Smooth muscle cell (in vitro differentiated cells): Measurements from ENCODE around the gene FBXL5. TPM values are rescaled to one million over a fixed set of nuclear protein-coding genes. Genes with fewer than 3 reads are reported as not detected.

Experiments
- DNase-seq: peaks from one replicate; lab custom pipeline; 2025; ENCODE audit not compliant: unreplicated experiment; lab: John Stamatoyannopoulos, UW
- H2AFZ ChIP-seq: fragments of 200-600 bp; sonication (generic); 2 replicates; pipeline ENCODE4 v1.6.0; 2016; ENCODE audit warnings: antibody characterized with exemption, low read depth, mild to moderate bottlenecking
- H3F3A ChIP-seq: fragments of 200-600 bp; sonication (generic); 2 replicates; pipeline ENCODE4 v1.6.0; 2017; ENCODE audit warnings: antibody characterized with exemption, low read depth
- H3K27ac ChIP-seq: fragments of 200-600 bp; sonication (generic); 2 replicates; pipeline ENCODE4 v1.5.1; 2016; ENCODE audit warnings: low read depth, mild to moderate bottlenecking
- H3K27me3 ChIP-seq: fragments of 200-600 bp; sonication (generic); 2 replicates; pipeline ENCODE4 v1.6.1; 2016; ENCODE audit warnings: low read depth, mild to moderate bottlenecking
- H3K36me3 ChIP-seq: fragments of 200-600 bp; sonication (generic); 2 replicates; pipeline ENCODE4 v1.5.1; 2016; ENCODE audit warnings: low read depth
- H3K4me1 ChIP-seq: fragments of 200-600 bp; sonication (generic); 2 replicates; pipeline ENCODE4 v1.5.1; 2016; ENCODE audit warnings: low read depth
- H3K4me2 ChIP-seq: fragments of 200-600 bp; sonication (generic); 2 replicates; pipeline ENCODE4 v1.6.0; 2016; ENCODE audit warnings: mild to moderate bottlenecking
- H3K4me3 ChIP-seq: fragments of 200-600 bp; sonication (generic); 2 replicates; pipeline ENCODE4 v1.5.1; 2016; ENCODE audit warnings: mild to moderate bottlenecking
- H3K79me2 ChIP-seq: fragments of 200-600 bp; sonication (generic); 2 replicates; pipeline ENCODE4 v1.6.0; 2016; ENCODE audit warnings: low read depth, mild to moderate bottlenecking
- H3K9ac ChIP-seq: fragments of 200-600 bp; sonication (generic); 2 replicates; pipeline ENCODE4 v1.6.0; 2016; ENCODE audit warnings: low read depth
- H3K9me3 ChIP-seq: fragments of 200-600 bp; sonication (generic); replicated peaks from 2 replicates; pipeline ENCODE4 v1.5.1; 2016; ENCODE audit warnings: low read depth
- H4K20me1 ChIP-seq: fragments of 200-600 bp; sonication (generic); 2 replicates; pipeline ENCODE4 v1.6.0; 2016; ENCODE audit warnings: low read depth
- WGBS: methylation state at CpG from one replicate; pipeline ENCODE4 v1.1.7; 2016; ENCODE audit warnings: low lambda C conversion rate; 5-methylcytosine and 5-hydroxymethylcytosine counted together
- polyA plus RNA-seq: library from polyadenylated mRNA; unstranded; fragments of >200 nt; fragmentation: Nextera tagmentation; extraction: Ambion mirVana; gene quantifications from 2 replicates; pipeline ENCODE4 v1.2.1, GENCODE V29; 2016
- total RNA-seq: library from RNA; depleted of rRNA; stranded (reverse); fragments of >200 nt; gene quantifications from 2 replicates; pipeline ENCODE4 v1.2.3, GENCODE V29; 2014
- TF ChIP-seq, protein P1 (sequence below): fragments of 200-600 bp; sonication (generic); IDR thresholded peaks from 2 replicates; pipeline ENCODE4 v1.5.1; 2017; ENCODE audit warnings: borderline replicate concordance, mild to moderate bottlenecking, antibody characterized with exemption; ENCODE audit not compliant: insufficient read depth, poor library complexity, severe bottlenecking

The FBXL5 gene
- total and polyA plus RNA-seq, 2 experiments from 2014 or later = 47.0 to 94.6 TPM

DNA sequence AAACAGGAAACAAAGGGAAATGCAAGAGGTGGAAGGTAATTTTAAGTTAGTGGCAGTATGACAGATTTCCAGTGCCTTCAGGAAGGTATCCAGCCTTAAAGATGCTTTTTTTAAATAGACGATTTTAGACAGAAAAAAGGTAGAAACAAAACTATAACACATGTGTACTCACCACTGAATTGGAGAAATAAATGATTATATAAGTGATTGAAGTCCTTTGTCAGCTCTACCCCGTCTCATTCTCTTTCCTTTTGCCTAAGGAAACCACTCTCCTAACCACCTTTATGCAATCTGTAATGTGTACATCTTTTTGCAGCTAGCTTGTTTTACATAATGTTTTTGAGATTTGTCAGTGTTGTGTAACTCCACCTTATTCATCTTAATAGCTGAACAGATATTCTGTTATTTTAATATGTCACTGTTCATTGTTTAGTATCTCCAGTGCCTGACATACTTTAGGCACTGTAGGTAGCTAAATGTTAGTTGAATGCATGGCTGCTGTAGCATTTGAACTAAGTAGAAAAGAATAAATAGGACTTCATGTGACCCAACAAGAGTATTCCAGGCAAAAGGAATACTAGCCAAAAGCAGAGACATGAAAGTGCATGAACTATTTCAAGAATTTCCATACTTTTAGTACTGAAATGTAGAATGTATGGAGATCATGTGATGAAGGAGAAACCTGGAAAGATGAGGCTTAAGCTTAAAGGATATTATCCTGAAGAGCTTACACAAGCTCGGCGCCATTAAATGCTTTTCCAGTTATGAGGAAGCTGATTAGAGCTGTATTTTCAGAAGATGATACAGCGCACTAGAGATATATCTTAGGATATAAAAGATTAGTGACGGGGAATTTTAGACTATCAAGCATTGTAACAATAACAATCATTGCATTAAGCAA is 27.3 kb upstream of the FBXL5 start:
- WGBS = 12% methylated on average over 6 of the region's 6 CpGs
- Histone ChIP-seq H3K4me3 (peak overlapping the region; percentile 62), H3K9me3 (no peaks in the 10 kb centered on the region), H3K79me2 (peaks cover 85% of the 10 kb centered on the region), H3K9ac (peak overlapping the region; percentile 91), H3K4me2 (peak overlapping the region; percentile 95), H2AFZ (no peak overlapping the region), H3K36me3 (peaks cover 10% of the 10 kb centered on the region), H3K27ac (peak overlapping the region; percentile 88), H3F3A (peaks cover 2% of the 10 kb centered on the region), H3K4me1 (peaks cover 38% of the 10 kb centered on the region), H3K27me3 (no peaks in the 10 kb centered on the region), H4K20me1 (no peaks in the 10 kb centered on the region)
- no peak for DNase-seq
- TF ChIP-seq, protein P1, sequence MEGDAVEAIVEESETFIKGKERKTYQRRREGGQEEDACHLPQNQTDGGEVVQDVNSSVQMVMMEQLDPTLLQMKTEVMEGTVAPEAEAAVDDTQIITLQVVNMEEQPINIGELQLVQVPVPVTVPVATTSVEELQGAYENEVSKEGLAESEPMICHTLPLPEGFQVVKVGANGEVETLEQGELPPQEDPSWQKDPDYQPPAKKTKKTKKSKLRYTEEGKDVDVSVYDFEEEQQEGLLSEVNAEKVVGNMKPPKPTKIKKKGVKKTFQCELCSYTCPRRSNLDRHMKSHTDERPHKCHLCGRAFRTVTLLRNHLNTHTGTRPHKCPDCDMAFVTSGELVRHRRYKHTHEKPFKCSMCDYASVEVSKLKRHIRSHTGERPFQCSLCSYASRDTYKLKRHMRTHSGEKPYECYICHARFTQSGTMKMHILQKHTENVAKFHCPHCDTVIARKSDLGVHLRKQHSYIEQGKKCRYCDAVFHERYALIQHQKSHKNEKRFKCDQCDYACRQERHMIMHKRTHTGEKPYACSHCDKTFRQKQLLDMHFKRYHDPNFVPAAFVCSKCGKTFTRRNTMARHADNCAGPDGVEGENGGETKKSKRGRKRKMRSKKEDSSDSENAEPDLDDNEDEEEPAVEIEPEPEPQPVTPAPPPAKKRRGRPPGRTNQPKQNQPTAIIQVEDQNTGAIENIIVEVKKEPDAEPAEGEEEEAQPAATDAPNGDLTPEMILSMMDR = no peak

DNA sequence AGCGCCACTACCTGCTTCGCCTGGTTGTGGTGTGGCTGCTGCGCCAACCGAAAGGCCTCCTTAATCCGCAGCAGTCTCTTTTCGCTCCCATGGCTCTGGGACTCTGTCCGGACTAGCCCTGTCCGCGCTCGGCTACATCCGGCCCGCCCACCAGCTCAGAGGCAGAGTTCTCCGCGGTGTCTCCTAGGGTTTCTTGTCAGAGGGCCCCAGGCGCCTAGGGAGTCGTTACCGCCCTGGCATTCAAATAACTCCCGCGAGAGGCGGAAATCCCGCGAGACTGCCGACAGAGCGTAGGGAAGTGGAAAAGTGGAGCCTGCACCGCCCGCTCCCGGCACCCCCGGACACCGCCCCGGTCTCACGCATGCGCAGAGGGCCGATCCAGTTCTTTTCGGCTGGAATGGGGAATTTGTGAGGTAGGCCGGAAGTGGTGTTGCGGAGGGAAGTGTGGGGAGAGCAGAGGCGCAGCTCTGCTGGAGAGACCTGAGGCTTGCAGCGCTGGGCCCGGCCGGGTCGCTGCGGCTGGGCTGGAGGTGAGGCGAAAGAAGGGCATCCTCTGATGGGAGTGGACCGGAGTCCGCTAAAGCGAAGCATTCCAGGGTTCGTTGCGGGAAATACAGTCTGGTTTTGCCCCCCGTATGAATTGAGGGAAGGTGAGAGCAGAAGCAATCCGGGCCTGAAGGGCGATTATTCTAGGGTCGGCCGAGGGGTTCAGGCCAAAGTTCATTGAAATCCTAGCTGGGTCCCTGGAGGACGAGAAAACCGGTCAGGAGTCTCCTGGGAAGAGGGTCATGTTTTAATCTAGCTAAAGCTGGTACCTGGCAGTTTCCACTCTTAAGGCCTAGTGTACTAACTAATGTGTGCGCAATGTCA is 26.4 kb upstream of the FBXL5 start, which contains the start of gene FAM200B:
Gene FAM200B, plus strand, starts transcription at position 456 of the 870 bp plus-strand sequence. CDS start 5,151 bp downstream, outside the sequence.
- no peaks in the 10 kb centered on the region for H3F3A ChIP-seq
- TF ChIP-seq, protein P1 = no peak
- H3K9me3 ChIP-seq = no peaks in the 10 kb centered on the region
- H4K20me1 ChIP-seq = no peaks in the 10 kb centered on the region
- H3K27me3 ChIP-seq = no peaks in the 10 kb centered on the region
- H3K79me2 ChIP-seq = peaks cover 87% of the 10 kb centered on the region
- peak within 1 kb of the TSS; percentile 88 for H3K27ac ChIP-seq
- H3K9ac ChIP-seq = peak within 1 kb of the TSS; percentile 91
- WGBS = under 1% methylated on average over 52 of the region's 56 CpGs
- peaks cover 2% of the 10 kb centered on the region for H3K36me3 ChIP-seq
- H3K4me2 ChIP-seq = peak within 1 kb of the TSS; percentile 95
- H3K4me1 ChIP-seq = peaks cover 38% of the 10 kb centered on the region
- peak within 1 kb of the TSS; percentile 86 for H2AFZ ChIP-seq
- DNase-seq = peak; percentile 99
- peak within 1 kb of the TSS; percentile 62 for H3K4me3 ChIP-seq

DNA sequence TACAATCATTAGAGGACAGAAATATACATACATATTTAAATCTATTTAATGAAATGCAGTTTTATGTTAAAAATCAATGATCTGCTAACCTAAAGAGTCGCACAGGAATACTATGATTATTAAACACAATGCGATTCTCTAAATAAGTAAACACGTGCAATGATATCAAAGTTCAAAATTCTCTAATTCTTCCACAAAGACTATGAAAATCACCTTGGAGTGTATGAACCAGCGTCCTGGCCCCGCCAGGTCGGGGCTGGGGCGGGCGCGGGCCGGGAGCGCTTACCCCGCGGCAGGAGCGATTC is 25.9 kb upstream of the FBXL5 start:
- no peaks in the 10 kb centered on the region for H3K9me3 ChIP-seq
- TF ChIP-seq, protein P1 = no peak
- peaks cover 38% of the 10 kb centered on the region for H3K4me1 ChIP-seq
- H3F3A ChIP-seq = no peaks in the 10 kb centered on the region
- peaks cover 89% of the 10 kb centered on the region for H3K79me2 ChIP-seq
- no peaks in the 10 kb centered on the region for H4K20me1 ChIP-seq
- H3K27me3 ChIP-seq = no peaks in the 10 kb centered on the region
- peak overlapping the region; percentile 92 for H3K4me2 ChIP-seq
- peak overlapping the region; percentile 62 for H3K4me3 ChIP-seq
- no peaks in the 10 kb centered on the region for H3K36me3 ChIP-seq
- no peak for DNase-seq
- peak overlapping the region; percentile 64 for H3K9ac ChIP-seq
- H2AFZ ChIP-seq = peak overlapping the region; percentile 86
- WGBS = under 1% methylated on average over 14 of the region's 14 CpGs
- peak overlapping the region; percentile 65 for H3K27ac ChIP-seq
